Lung microvascular endothelial cell (primary cell): ENCODE measurements around the gene OR2C1. TPM values are rescaled to one million over a fixed set of nuclear protein-coding genes. Genes with fewer than 3 reads are reported as not detected.

Experiments used
- DNase-seq, 2 donors: peaks; one replicate each; pipeline versions ENCODE4 v3.0.0 to v3.0.0-alpha.2; 2010; ENCODE audit warnings: low read depth in 2 of 2
- total RNA-seq: library from RNA; depleted of rRNA; stranded (reverse); fragments of >200 nt; gene quantifications from 2 replicates; pipeline ENCODE4 v1.2.1, GENCODE V29; 2014

OR2C1 gene
- total RNA-seq: under 0.01 TPM in 1 of 2 replicates, not detected in the other

DNA sequence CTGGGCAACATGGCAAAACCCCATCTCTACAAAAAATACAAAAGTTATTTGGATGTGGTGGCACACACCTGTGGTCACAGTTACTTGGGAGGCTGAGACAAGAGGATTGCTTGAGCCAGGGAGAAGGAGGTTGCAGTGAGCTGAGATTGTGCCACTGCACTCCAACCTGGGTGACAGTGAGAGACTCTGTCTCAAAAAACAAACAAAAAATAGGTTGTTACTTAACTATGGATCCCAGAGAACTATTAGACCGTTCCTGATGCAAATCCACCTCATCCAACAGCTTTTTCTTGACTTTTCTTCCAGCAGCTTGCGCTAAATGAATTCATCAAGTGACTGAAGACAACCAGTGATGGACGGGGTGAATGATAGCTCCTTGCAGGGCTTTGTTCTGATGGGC lies at the start of gene OR2C1:
Gene OR2C1 (plus strand): TSS at position 301 of the 400 bp plus-strand sequence. CDS start 52 bp downstream, at position 353.
- no peak for DNase-seq

GRCh38 chr16:3306078-3306477 lies 49.6 kb upstream of the OR2C1 start:
- DNase-seq: no peak

DNA sequence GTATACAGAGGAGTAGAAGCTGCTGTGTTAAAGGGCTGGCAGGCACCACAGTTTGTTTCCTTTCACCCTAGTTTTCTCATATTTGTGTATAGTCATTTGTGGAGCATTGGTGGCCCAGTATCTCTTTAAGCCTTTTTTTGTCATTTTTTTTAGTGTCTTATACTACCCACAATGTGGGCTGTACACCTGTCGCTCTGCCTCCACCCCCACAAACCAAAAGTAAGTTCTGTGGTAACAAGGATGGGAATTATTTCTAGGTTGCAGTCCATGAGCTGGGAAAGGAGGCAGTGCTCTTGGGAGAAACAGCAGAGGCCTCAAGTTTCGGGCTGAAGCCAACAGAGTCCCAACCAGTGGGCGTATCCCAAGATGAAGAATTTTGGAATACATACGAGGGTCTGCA lies 44.2 kb upstream of the OR2C1 start:
- no peak for DNase-seq

DNA sequence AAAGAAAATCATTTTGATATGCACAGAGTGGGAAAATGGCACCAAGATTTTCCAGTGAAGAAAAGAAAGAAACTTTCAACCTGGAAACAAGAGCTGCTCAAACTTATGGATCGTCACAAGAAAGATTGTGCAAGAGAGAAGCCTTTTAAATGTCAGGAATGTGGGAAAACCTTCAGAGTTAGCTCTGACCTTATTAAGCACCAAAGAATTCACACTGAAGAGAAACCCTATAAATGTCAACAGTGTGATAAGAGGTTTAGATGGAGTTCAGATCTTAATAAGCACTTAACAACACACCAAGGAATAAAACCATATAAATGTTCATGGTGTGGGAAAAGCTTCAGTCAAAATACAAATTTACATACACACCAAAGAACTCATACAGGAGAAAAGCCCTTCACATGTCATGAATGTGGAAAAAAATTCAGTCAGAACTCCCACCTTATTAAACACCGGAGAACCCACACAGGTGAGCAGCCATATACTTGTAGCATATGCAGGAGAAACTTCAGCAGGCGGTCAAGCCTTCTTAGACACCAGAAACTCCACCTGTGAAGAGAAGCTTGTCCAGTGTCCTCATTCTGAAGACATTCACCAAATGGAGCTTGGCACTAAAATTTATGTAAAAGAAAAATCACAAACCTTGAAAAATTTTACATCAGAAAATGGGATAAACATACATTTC lies 38.2 kb upstream of the OR2C1 start:
- DNase-seq: peak; percentile 9 to 29

GRCh38 chr16:3321816-3322215 lies 33.9 kb upstream of the OR2C1 start:
- no peak for DNase-seq

GRCh38 chr16:3327514-3327913 lies 28.2 kb upstream of the OR2C1 start:
- DNase-seq: no peak

DNA sequence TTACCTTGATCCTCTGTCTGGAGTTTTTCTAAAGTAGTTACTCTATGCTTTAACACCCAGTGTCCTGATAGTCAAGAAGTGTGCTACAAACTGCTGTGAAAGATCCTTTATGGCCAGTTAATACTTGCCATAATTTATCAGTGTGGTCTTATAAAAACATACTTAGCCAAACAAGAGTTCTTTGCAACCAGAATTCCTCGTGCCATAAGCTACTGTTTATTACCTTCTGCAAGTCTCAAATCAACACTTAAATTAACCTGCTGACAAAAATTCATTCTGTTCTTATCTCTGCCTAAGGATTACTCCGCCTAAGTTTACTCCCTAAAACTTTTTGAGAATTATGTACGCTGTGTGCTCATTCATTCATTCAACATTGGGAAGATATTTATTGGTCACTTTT lies 27.6 kb upstream of the OR2C1 start:
- no peak for DNase-seq

GRCh38 chr16:3328643-3329042 lies 27.0 kb upstream of the OR2C1 start:
- no peak for DNase-seq

DNA sequence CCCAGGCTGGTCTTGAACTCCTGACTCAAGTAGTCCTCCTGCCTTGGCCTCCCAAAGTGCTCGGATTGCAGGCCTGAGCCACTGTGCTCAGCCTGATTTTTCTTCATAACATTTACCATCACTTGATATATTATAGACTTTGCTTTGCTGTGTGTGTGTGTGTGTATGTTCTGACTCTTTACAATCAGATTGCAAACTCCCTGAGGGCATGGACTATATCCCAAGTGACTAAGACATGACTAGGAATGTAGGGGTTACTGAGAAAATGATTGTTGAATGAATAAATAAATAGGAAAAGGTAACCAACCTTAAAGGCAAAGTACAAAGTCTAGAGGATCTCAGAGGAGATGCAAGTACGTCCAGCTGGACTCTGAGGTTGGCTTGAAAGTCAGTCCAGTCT lies 9.6 kb upstream of the OR2C1 start:
- no peak for DNase-seq

DNA sequence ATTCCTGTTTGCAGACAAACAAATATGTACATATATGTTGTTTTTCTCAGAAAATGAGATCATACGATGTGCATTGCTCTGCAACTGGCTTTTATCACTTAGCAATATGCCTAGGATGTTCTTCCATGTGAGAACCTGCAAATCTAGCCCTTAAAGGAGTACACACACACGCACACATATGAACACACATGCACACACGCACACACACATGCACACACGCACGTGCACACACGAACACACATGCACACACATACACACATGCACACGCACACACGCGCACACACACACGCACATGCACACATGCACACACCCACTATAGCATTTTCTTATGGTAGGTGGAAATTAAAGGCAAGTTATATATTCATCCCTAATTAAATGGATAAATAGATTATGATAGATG lies 8.1 kb upstream of the OR2C1 start:
- no peak for DNase-seq

GRCh38 chr16:3348547-3349167 lies 7.0 kb upstream of the OR2C1 start:
- DNase-seq: no peak

DNA sequence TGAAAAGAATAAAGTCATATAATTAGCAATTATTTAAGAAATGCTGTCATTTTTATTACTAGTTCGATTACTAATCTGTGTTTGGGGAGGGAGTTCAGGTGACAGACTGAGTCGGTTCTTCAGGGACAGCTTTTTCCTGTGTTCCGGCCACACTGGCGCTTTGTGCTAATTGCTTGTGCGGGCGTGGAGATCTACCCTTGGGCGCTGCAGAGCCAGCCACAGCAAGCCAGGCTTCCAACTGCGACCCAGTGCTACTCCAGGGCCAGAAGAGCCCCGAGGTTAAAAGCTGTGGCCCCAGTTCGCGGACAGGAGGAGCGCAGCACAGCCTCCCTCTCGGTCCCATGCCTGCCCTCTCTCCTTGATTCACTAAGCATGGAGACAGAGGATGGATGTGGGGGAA lies 6.5 kb upstream of the OR2C1 start:
- no peak for DNase-seq

GRCh38 chr16:3356118-3356517 lies 429 bp downstream of the OR2C1 start:
- DNase-seq: no peak

- no peak for DNase-seq
These were observed 3.2 kb downstream of the OR2C1 start for GRCh38 chr16:3358871-3359270.

DNA sequence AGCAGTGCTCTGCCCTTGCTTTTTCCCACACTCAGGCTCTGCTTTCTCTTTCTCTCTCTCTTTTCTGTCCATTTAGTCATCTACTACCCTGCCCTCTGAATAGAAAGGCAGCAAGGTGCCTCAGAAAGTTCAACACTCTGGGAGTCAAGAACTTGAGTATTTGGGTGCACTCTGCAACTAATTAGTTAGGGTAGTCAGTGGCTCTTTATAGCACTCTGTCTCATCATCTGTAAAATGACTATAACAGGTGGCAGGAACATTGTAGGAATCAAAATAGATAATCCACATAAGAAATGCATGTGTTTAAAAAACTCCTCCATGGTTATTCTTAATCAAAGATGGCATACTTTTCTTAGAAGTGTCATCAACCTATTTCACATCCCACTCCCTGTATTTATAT lies 7.2 kb downstream of the OR2C1 start:
- no peak for DNase-seq

DNA sequence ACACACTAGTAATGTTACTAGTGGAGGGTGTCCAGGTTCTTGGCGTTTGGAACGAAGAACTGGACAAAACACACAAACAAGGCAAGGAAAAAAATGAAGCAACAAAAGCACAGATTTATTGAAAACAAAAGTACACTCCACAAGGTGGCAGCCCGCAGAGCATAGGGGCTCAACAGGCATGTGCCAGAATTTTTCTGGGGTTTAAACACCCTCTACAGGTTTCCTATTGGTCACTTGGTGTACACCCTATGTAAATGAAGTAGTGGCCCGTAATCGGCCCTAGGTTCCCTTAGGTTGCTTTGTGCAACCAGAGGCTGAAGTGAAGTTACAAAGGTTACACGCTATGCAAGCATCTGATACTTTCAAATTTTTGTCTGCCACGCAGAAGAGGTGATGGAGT lies 8.1 kb downstream of the OR2C1 start:
- peak; percentile 2 to 17 for DNase-seq

- DNase-seq: peak; percentile 92 to 94
These were observed 9.2 kb downstream of the OR2C1 start for GRCh38 chr16:3364774-3365427.

GRCh38 chr16:3369073-3369472 lies 13.4 kb downstream of the OR2C1 start:
- DNase-seq: no peak

GRCh38 chr16:3375680-3376079 lies 20.0 kb downstream of the OR2C1 start:
- DNase-seq: no peak

- DNase-seq: no peak
These were observed 22.2 kb downstream of the OR2C1 start for GRCh38 chr16:3377917-3378316.

- no peak for DNase-seq
These were observed 27.4 kb downstream of the OR2C1 start for GRCh38 chr16:3383045-3383448.

- no peak for DNase-seq
These were observed 32.6 kb downstream of the OR2C1 start for GRCh38 chr16:3388325-3388724.
